Activated naive CD4-positive, alpha-beta T cell treated with anti-CD3 and anti-CD28 coated beads, Interleukin-2, amount 50 U/mL, for 24 hours (primary cell): Measurements from ENCODE around the gene ENOPH1.
A peak's percentile ranks its signal among the peaks of the same experiment; 100 is the strongest.

ENCODE experiments used
- H3K27ac Mint-ChIP-seq: one replicate; pipeline ENCODE4 v1.8.0; 2021; ENCODE audit warnings: mild to moderate bottlenecking, mixed read lengths
- H3K27me3 Mint-ChIP-seq: one replicate; pipeline ENCODE4 v1.8.0; 2021; ENCODE audit warnings: mixed read lengths
- H3K36me3 Mint-ChIP-seq: one replicate; pipeline ENCODE4 v1.8.0; 2021; ENCODE audit warnings: mixed read lengths
- H3K4me1 Mint-ChIP-seq: one replicate; pipeline ENCODE4 v1.8.0; 2021; ENCODE audit warnings: mixed read lengths
- H3K4me3 Mint-ChIP-seq: one replicate; pipeline ENCODE4 v1.8.0; 2021; ENCODE audit warnings: mild to moderate bottlenecking, mixed read lengths
- H3K9me3 Mint-ChIP-seq: one replicate; pipeline ENCODE4 v1.8.0; 2021; ENCODE audit warnings: mixed read lengths

The ENOPH1 gene

DNA sequence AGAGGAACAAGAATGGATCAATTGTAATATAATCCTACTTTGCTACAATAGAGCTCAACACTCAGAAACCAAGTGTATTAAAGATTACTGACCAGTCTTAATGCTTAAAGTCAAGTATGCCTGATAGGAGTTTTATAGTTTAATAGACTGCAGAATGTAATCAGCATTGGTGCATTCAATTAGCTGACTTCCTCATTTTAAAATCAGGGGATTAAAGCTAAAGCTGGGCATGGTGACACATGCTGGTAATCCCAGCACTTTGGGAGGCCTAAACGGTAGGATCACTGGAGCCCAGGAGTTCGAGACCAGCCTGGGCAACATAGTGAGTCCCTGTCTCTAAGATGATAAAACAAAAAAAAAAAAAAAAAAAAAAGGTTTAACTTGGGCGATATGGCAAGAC, 10.9 kb upstream of the ENOPH1 start:
- peaks cover 18% of the 10 kb centered on the region for H3K36me3 Mint-ChIP-seq
- peaks cover 9% of the 10 kb centered on the region for H3K27me3 Mint-ChIP-seq
- no peak overlapping the region for H3K4me3 Mint-ChIP-seq
- H3K27ac Mint-ChIP-seq: no peak overlapping the region
- H3K4me1 Mint-ChIP-seq: peaks cover 32% of the 10 kb centered on the region
- H3K9me3 Mint-ChIP-seq: no peaks in the 10 kb centered on the region

DNA sequence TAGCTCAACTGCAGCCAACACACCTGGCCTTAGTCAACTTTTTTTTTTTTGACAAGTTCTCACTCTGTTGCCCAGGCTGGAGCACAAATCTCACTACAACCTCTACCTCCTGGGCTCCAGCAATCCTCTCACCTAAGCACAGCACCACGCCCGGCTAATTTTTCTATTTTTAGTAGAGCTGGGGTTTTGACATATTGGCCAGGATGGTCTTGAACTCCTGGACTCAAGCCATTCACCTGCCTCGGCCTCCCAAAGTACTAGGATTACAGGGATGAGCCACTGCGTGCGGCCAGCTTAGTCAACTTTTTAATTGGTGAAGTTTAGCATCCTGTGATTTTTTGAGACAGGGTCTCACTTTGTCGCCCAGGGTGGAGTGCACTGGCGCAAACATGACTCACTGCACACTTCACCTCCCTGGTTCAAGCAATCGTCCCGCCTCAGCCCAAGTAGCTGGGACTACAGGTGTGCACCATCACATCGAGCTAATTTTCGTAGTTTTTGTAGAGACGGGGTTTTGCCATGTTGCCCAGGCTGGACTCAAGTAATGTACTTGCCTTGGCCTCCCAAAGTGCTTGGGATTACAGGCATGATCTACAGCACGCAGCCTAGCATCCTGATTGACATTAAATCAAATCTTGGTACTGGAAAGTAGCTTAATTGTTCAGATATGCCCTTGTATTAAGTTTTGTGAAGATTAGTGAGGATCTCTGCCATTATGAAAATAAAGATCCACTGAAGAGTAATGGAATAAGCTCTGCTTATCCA, 8.4 kb upstream of the ENOPH1 start:
- H3K9me3 Mint-ChIP-seq: no peaks in the 10 kb centered on the region
- peak overlapping the region; percentile 38 for H3K27ac Mint-ChIP-seq
- H3K27me3 Mint-ChIP-seq: no peaks in the 10 kb centered on the region
- no peak overlapping the region for H3K4me3 Mint-ChIP-seq
- H3K4me1 Mint-ChIP-seq: peaks cover 48% of the 10 kb centered on the region
- H3K36me3 Mint-ChIP-seq: peaks cover 30% of the 10 kb centered on the region

DNA sequence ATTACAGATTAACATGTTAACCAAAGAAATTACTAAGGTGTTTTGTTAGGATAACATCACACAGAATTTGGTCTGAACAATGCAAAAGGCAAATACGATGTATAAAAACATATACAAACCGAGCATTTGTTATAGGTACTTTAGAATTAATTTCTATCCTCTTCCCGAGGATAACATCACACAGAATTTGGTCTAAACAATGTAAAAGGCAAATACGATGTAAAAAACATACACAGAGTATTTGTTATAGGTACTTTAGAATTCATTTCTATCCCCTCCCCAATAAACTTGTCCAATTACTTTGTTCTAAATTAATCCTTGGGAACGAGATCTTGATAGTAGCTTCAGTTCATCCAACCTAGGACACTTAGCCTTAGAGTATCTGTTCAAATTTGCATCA, 7.8 kb upstream of the ENOPH1 start:
- Mint-ChIP-seq H3K36me3 (peaks cover 35% of the 10 kb centered on the region), H3K4me3 (no peak overlapping the region), H3K4me1 (peaks cover 54% of the 10 kb centered on the region), H3K9me3 (no peaks in the 10 kb centered on the region), H3K27ac (peak overlapping the region; percentile 94), H3K27me3 (no peaks in the 10 kb centered on the region)

DNA sequence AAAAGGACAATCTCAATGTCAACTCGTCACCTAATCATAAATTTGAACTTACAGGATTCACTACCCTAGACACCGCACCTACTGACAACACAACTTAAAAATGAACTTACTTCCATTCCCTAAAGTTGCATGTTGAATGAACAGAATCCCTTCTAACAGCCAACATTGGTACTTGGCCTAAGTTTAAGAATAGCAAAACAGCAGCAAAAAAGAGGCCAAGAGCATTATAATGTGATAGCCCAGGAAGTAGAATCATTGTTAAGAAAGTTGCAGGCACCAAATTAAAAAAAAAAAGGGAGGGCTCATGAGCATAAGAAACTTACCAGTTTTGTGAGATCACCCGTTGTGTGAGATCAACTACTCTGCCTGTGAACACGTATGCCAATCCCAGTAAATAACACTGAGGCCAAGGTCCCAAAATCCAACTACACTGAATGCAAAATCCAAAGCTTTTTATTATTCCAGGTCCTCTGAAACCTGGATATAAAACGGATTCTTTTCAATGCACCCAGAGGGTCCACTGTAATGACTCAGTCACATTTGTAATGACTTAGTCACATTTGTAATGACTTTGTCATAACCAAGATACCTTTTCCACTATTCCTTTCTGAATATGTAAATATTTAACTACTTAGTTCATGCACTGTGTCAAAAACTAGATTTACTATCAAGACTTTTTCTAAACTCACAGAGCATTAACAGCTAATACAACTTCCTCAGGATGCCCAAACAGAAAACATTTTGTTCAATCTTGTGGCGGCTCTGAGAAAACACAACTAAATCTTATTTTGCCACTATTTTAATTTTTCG, 6.9 kb upstream of the ENOPH1 start:
- Mint-ChIP-seq H3K9me3 (no peaks in the 10 kb centered on the region), H3K27me3 (no peaks in the 10 kb centered on the region), H3K27ac (peak overlapping the region; percentile 94), H3K36me3 (peaks cover 44% of the 10 kb centered on the region), H3K4me3 (peak overlapping the region; percentile 65), H3K4me1 (peaks cover 60% of the 10 kb centered on the region)

DNA sequence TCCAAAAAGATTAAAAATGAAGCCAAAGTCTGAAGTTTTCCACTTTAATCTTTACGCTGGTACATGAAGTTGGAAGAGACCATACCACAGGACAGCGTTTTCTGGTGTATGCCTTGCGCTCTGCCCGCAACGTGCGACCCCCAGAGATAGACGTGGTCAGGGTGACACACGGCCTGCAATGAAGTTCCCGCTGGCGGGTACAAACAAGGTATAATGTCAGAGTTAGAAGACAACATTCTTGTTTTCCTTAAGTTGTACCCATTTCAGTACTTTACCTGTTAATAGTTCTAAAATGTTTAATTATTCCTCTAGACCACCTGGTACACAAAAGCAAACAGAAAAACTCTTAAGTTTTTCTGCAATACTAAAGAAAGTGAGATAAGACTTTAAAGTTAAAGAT, 4.9 kb upstream of the ENOPH1 start:
- Mint-ChIP-seq H3K27ac (peak overlapping the region; percentile 76), H3K36me3 (peaks cover 50% of the 10 kb centered on the region), H3K9me3 (no peaks in the 10 kb centered on the region), H3K4me1 (peaks cover 60% of the 10 kb centered on the region), H3K27me3 (no peaks in the 10 kb centered on the region), H3K4me3 (peak overlapping the region; percentile 98)

DNA sequence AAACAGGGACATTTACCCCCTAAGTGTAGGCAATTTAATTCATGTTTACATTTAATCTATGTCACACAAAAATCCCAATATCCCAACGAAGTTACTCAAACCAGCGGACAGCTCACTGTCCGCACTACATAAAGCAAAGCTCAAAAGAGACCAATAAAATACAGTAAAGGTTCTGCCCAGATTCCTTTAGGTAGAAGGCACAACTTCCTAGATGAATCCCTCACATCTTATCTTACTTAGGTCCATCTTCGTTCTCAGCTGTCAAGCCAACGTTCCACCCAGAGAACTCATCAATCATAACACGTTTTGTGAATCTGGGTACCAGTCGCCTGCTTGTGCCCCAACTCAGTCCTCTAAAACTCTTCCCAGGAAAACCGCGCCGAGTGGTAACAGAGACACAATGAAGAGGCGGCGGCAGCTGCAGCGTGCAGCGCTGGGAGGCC, 1.8 kb upstream of the ENOPH1 start:
- Mint-ChIP-seq H3K4me1 (peaks cover 65% of the 10 kb centered on the region), H3K36me3 (peaks cover 40% of the 10 kb centered on the region), H3K9me3 (no peaks in the 10 kb centered on the region), H3K27ac (peak overlapping the region; percentile 99), H3K4me3 (peak overlapping the region; percentile 98), H3K27me3 (no peaks in the 10 kb centered on the region)

DNA sequence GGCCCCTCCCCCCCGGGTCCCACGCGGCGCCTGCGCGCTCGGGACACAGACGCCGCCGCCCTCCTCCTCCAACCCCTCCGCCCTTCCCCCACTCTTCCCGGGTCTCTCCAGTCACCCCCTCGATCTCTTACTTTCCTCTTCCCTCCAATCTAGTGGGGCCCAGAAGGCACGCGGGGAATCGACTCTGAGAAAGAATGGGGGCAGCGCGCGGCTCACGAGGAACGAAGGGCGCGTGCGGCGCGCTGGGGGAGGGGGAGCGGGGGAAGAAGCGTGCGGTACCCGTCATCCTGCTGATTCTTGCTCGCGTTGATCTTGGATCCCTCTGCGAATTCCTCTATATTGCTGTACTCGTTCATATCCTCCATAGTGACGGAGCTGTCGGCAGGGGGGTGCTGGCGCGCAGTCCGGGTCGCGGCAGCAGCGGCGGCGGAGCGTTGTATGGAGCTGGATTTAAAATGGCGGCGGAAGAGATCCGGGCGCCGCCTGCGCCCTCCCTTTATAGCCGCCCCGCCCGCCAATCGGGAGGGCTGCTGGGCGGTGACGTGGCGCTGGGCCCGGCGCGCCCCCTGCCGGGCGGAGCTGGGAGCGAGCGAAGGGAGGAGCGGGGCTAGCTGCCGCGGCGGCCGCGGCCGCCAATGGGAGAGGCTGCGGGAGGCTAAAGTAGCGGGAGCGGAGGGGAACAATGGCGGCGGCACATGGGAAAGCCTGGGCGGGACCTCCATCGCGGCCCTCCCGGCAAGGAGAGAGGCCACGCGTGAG, 1.2 kb upstream of the ENOPH1 start:
- H3K4me1 Mint-ChIP-seq: peaks cover 65% of the 10 kb centered on the region
- H3K36me3 Mint-ChIP-seq: peaks cover 39% of the 10 kb centered on the region
- no peaks in the 10 kb centered on the region for H3K27me3 Mint-ChIP-seq
- H3K27ac Mint-ChIP-seq: peak overlapping the region; percentile 99
- H3K4me3 Mint-ChIP-seq: peak overlapping the region; percentile 98
- no peaks in the 10 kb centered on the region for H3K9me3 Mint-ChIP-seq

DNA sequence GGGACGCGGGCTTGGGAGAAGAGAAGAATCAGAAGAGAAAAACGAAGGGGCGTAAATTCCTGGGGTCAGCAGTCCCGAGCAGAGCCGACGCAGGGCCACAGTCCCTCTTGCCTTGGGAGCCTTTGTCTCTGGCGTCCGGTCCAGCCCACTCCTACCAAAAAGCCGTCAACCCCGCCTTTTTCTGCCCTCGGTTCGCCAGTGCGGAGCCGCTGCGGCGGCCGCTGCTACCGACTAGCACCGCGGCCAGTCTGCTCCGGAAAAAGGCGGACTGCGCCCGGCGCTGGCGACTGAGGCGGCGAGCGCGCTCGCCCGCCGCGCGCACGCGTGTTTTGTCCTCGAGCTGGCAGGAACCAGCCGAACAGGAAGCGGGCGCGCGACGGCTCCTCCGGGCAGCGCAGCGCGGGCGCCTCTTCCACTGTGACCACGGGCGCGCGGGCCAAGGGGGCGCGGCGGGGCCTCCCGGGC, 630 bp upstream of the ENOPH1 start:
- no peaks in the 10 kb centered on the region for H3K9me3 Mint-ChIP-seq
- H3K4me1 Mint-ChIP-seq: peaks cover 62% of the 10 kb centered on the region
- peak overlapping the region; percentile 99 for H3K27ac Mint-ChIP-seq
- peak overlapping the region; percentile 98 for H3K4me3 Mint-ChIP-seq
- H3K27me3 Mint-ChIP-seq: no peaks in the 10 kb centered on the region
- peaks cover 34% of the 10 kb centered on the region for H3K36me3 Mint-ChIP-seq

DNA sequence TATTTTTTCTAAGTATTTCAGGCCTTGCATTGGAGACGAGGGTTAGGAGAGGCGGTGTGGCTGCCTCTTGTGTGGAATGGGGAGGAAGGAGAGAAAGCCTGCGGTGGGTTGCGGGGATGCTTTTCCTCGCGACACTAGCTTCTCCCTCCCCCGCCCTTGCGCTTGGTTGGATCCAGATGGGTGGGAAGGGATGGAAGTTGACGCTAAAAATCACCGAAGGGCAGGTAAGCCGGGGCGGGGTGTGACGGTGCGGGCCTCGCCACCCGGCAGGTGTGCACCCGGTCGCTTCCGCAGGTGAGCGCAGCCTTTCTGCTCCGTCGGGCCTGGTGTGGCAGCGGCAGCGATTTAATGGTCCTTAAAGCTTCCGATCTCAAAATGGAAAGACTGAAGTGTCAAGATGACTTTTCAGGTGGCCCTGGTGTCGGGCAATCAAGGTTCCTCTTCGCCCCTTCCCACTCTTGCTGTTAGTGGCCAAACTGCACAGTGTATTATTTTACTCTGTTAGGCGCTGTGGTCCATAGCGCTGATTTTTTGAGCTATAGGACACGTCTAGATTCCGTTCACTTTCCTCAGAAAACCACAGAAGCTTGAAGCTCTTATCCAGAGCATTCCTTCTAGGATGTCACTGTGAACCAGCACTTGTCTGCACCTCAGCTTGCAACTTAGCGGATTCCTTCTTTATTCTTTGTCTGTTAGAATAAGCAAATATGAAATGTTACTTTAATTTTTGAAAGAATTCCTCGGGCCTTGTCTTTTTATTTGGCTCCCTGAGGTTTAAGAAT, 765 bp downstream of the ENOPH1 start:
- Mint-ChIP-seq H3K27ac (peak overlapping the region; percentile 96), H3K27me3 (no peaks in the 10 kb centered on the region), H3K4me1 (peaks cover 56% of the 10 kb centered on the region), H3K9me3 (no peaks in the 10 kb centered on the region), H3K36me3 (peaks cover 36% of the 10 kb centered on the region), H3K4me3 (peak overlapping the region; percentile 98)

DNA sequence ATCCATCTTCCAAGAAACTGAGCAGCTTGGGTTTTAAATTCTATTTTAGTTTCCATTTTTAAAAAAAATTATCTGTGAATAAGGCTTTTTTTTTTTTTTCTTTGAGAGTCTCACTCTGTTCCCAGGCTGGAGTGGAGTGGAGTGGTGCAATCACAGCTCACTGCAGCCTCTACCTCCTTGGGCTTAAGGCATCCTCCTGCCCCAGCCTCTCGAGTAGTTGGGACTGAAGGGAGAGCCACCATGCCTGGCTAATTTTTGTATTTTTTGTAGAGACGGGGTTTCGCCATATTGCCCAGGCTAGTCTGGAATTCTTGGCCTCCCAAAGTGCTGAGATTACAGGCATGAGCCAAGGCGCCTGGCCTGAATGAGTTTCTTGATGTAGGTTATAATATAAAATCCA, 1.4 kb downstream of the ENOPH1 start:
- Mint-ChIP-seq H3K27me3 (no peaks in the 10 kb centered on the region), H3K36me3 (peaks cover 35% of the 10 kb centered on the region), H3K9me3 (no peaks in the 10 kb centered on the region), H3K27ac (no peak overlapping the region), H3K4me3 (peak overlapping the region; percentile 98), H3K4me1 (peaks cover 56% of the 10 kb centered on the region)

DNA sequence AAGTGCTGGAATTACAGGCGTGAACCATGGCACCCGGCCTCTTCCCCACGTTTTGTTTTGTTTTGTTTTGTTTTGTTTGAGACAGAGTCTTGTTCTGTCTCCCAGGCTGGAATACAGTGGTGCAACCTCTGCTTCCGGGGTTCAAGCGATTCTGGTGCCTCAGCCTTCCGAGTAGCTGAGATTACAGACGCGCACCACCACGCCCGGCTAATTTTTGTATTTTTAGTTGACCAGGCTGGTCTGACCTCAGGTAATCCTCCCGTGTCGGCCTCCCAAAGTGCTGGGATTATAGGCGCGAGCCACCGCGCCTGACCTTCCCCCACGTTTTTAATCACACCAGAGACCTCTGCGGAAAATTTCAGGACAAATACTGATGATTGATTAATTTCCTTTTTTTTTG, 2.2 kb downstream of the ENOPH1 start:
- peaks cover 56% of the 10 kb centered on the region for H3K4me1 Mint-ChIP-seq
- H3K4me3 Mint-ChIP-seq: peak overlapping the region; percentile 98
- peaks cover 34% of the 10 kb centered on the region for H3K36me3 Mint-ChIP-seq
- H3K27me3 Mint-ChIP-seq: no peaks in the 10 kb centered on the region
- peak overlapping the region; percentile 59 for H3K27ac Mint-ChIP-seq
- H3K9me3 Mint-ChIP-seq: no peaks in the 10 kb centered on the region

DNA sequence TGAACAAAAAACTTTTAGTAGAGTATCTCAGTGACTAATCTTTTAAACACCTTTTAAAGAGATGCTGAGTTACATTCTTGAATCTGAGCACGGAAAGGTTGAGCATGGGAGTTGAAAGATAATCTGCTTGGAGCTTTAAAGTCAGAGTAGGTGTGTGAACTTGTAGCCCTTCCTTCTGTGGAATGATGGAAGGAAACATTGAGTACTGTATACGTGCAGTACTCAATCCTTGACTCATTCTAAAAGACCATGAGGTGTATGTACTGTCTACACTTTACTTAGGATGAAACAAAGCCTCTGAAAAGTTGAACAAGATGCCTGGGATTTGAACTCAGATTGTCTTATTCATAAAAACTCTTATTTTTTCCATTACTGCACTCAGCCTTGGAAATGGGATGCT, 3.4 kb downstream of the ENOPH1 start:
- Mint-ChIP-seq H3K36me3 (peaks cover 27% of the 10 kb centered on the region), H3K27me3 (no peaks in the 10 kb centered on the region), H3K27ac (peak overlapping the region; percentile 96), H3K4me1 (peaks cover 62% of the 10 kb centered on the region), H3K4me3 (peak overlapping the region; percentile 80), H3K9me3 (no peaks in the 10 kb centered on the region)

DNA sequence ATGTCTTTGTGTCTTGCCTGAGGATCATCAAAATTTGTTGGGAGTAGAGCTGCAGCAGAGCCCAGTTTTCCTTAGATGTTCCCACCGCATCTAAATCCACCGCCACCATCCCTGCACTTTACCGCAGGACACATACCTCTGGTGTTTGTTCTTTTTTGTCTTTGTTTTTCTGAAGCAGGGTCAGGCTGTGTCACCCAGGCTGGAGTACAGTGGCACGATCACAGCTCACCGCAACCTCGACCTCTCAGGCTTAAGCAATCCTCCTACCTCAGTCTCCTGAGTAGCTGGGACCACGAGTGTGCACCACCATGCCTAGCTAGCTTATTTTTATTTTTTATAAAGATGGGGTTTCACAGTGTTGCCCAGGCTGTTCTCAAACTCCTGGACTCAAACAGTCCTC, 4.6 kb downstream of the ENOPH1 start:
- Mint-ChIP-seq H3K9me3 (no peaks in the 10 kb centered on the region), H3K36me3 (peaks cover 28% of the 10 kb centered on the region), H3K27ac (peak overlapping the region; percentile 41), H3K4me3 (peak overlapping the region; percentile 39), H3K4me1 (peaks cover 74% of the 10 kb centered on the region), H3K27me3 (no peaks in the 10 kb centered on the region)

DNA sequence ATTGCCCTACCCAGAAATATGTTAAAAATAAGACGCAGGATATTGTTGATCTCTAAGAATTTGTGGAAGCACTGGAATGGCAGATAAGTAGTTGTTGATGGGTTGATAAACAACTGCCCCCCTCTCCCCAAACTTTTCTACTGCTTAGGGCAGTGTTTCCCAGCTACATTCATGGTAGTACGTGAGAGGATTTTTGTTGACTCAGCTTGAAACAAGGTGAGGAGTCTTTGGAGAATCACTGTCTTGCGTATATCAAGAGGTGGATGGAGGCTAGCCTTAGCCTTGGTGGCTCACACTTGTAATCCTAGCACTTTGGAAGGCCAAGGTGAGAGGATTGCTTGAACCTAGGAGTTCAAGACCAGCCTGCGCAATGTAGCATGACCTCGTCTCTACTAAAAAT, 5.7 kb downstream of the ENOPH1 start:
- H3K27ac Mint-ChIP-seq: no peak overlapping the region
- peaks cover 86% of the 10 kb centered on the region for H3K4me1 Mint-ChIP-seq
- no peaks in the 10 kb centered on the region for H3K27me3 Mint-ChIP-seq
- peaks cover 30% of the 10 kb centered on the region for H3K36me3 Mint-ChIP-seq
- H3K9me3 Mint-ChIP-seq: no peaks in the 10 kb centered on the region
- peak overlapping the region; percentile 36 for H3K4me3 Mint-ChIP-seq

DNA sequence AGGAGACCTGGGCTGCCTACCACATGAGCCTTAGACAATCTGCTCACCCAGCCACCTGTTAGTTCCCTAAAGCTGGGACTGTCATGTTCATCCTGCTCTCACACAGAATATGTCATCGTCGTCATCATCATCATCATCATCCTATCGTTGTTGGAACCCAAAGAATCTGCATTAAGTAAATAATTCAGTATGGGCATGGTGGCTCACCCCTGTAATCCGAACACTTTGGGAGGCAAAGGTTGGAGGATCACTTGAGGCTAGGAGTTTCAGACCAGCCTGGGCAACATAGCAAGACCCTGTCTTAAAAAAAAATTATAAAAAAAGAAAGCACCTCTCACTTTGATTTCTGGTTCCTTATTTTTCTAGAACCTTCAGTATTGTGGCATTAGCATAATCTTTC, 6.4 kb downstream of the ENOPH1 start:
- peak overlapping the region; percentile 88 for H3K27ac Mint-ChIP-seq
- peak overlapping the region; percentile 70 for H3K4me3 Mint-ChIP-seq
- no peaks in the 10 kb centered on the region for H3K9me3 Mint-ChIP-seq

More for the DNA sequence above, 6.4 kb downstream of the ENOPH1 start:
- Mint-ChIP-seq H3K36me3 (peaks cover 30% of the 10 kb centered on the region), H3K4me1 (peaks cover 85% of the 10 kb centered on the region), H3K27me3 (no peaks in the 10 kb centered on the region)
